HEK293T (cell line): ENCODE results near the gene CMTM1.

ENCODE experiments used
- ARNT ChIP-seq: fragments of 450-650 bp; IDR thresholded peaks from 2 replicates; pipeline ENCODE4 v1.6.1; 2017; ENCODE audit warnings: mild to moderate bottlenecking
- TARDBP ChIP-seq: fragments of 450-650 bp; IDR thresholded peaks from 2 replicates; pipeline ENCODE4 v1.6.1; 2016

DNA sequence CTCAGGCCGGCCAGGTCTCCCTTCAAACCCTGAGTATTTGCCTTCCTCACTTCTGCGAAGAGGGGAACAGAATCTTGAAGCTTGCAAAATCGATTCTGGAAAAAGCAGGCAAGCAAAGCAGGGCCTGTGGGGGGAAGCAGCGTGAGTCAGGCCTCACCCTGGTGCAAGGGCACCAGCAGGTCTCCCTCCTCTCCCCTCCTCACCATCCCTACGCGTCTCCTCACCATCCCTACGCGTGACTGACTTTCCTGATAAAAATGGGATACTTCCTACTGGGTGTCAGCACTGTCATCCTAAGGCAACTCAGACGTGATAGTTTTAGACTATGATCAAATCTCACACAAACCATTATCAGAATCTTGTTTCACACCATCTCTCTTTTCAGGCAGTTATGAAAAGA is 50.4 kb downstream of the CMTM1 start:
- no peak for TF ChIP-seq TARDBP
- no peak for TF ChIP-seq ARNT
